Neural cell (in vitro differentiated cells): ENCODE data around the gene DNAJC6. TPM values are rescaled to one million over a fixed set of nuclear protein-coding genes. Genes with fewer than 3 reads are reported as not detected.

Source experiments
- H2AFZ ChIP-seq: fragments of 200-600, 300-800 bp; sonication (generic), shearing (Covaris generic); 2 replicates; pipeline ENCODE4 v1.6.0; 2014; ENCODE audit warnings: low read depth, mild to moderate bottlenecking, antibody characterized with exemption, low read length, moderate library complexity
- H3F3A ChIP-seq: fragments of 200-600 bp; shearing (Covaris generic); 2 replicates; pipeline ENCODE4 v1.6.1; 2016; ENCODE audit warnings: mild to moderate bottlenecking, moderate library complexity, mixed read lengths, antibody characterized with exemption, low read length; ENCODE audit not compliant: insufficient read depth, poor library complexity, severe bottlenecking
- H3K27ac ChIP-seq: fragments of 200-600, 300-800 bp; sonication (generic), shearing (Covaris generic); 2 replicates; pipeline ENCODE4 v1.5.1; 2014; ENCODE audit warnings: mild to moderate bottlenecking, low read length, moderate library complexity
- H3K27me3 ChIP-seq: fragments of 300-800, 200-600 bp; sonication (generic), shearing (Covaris generic); 2 replicates; pipeline ENCODE4 v1.6.0; 2014; ENCODE audit warnings: mild to moderate bottlenecking, low read depth, low read length, moderate library complexity; ENCODE audit not compliant: insufficient read depth
- H3K36me3 ChIP-seq: fragments of 300-800, 200-600 bp; sonication (generic), shearing (Covaris generic); 2 replicates; pipeline ENCODE4 v1.5.1; 2014; ENCODE audit warnings: mild to moderate bottlenecking, antibody characterized with exemption, low read length, moderate library complexity; ENCODE audit not compliant: insufficient read depth
- H3K4me2 ChIP-seq: fragments of 300-800, 200-600 bp; sonication (generic), shearing (Covaris generic); 2 replicates; pipeline ENCODE4 v1.6.0; 2014; ENCODE audit warnings: mild to moderate bottlenecking, low read length
- H3K4me3 ChIP-seq: fragments of 300-800, 200-600 bp; sonication (generic), shearing (Covaris generic); 2 replicates; pipeline ENCODE4 v1.5.1; 2014; ENCODE audit warnings: mild to moderate bottlenecking, low read length, moderate library complexity
- H3K79me2 ChIP-seq: fragments of 200-600 bp; shearing (Covaris generic); replicated peaks from 2 replicates; pipeline ENCODE4 v1.6.0; 2014; ENCODE audit warnings: mild to moderate bottlenecking, low read length, moderate library complexity; ENCODE audit not compliant: insufficient read depth
- H3K9ac ChIP-seq: fragments of 300-800, 200-600 bp; sonication (generic), shearing (Covaris generic); 2 replicates; pipeline ENCODE4 v1.6.1; 2016; ENCODE audit warnings: mild to moderate bottlenecking, low read length, mixed read lengths
- H3K9me2 ChIP-seq: fragments of 200-600 bp; shearing (Covaris generic); 2 replicates; pipeline ENCODE4 v1.6.1; 2016; ENCODE audit warnings: mild to moderate bottlenecking, low read length, mixed read lengths; ENCODE audit not compliant: insufficient read depth
- H3K9me3 ChIP-seq: fragments of 200-600, 300-800 bp; sonication (generic), shearing (Covaris generic); 2 replicates; pipeline ENCODE4 v1.6.1; 2016; ENCODE audit warnings: mild to moderate bottlenecking, mixed run types, low read length, moderate library complexity, mixed read lengths
- H4K20me1 ChIP-seq: fragments of 200-600 bp; shearing (Covaris generic); 2 replicates; pipeline ENCODE4 v1.6.1; 2016; ENCODE audit warnings: mild to moderate bottlenecking, mixed run types; ENCODE audit not compliant: insufficient read depth
- EP300 ChIP-seq: fragments of 450-650 bp; conservative IDR thresholded peaks from 2 replicates; pipeline ENCODE4 v1.6.1; 2014; ENCODE audit warnings: antibody characterized with exemption, mild to moderate bottlenecking, moderate library complexity; ENCODE audit not compliant: poor library complexity, severe bottlenecking
- EZH2 ChIP-seq: fragments of 200-600, 300-800 bp; shearing (Covaris generic), sonication (generic); IDR thresholded peaks from 2 replicates; pipeline ENCODE4 v1.6.1; 2014; ENCODE audit warnings: antibody characterized with exemption, low read length, borderline replicate concordance, mild to moderate bottlenecking; ENCODE audit not compliant: insufficient read depth, poor library complexity, severe bottlenecking
- MXI1 ChIP-seq: fragments of 450-650 bp; conservative IDR thresholded peaks from 2 replicates; pipeline ENCODE4 v1.6.1; 2014; ENCODE audit warnings: antibody characterized with exemption, mild to moderate bottlenecking; ENCODE audit not compliant: poor library complexity, severe bottlenecking
- POLR2AphosphoS5 ChIP-seq: IDR thresholded peaks from 2 replicates; pipeline ENCODE4 v1.6.1; 2012
- RAD21 ChIP-seq: fragments of 450-650 bp; conservative IDR thresholded peaks from 2 replicates; pipeline ENCODE4 v1.6.1; 2014; ENCODE audit warnings: antibody characterized with exemption, mild to moderate bottlenecking, moderate library complexity
- SMC3 ChIP-seq: fragments of 450-650 bp; conservative IDR thresholded peaks from 2 replicates; pipeline ENCODE4 v1.6.1; 2014; ENCODE audit warnings: antibody characterized with exemption, mild to moderate bottlenecking, moderate library complexity; ENCODE audit not compliant: poor library complexity
- TAF1 ChIP-seq: IDR thresholded peaks from 2 replicates; pipeline ENCODE4 v1.6.1; 2012; ENCODE audit warnings: low read depth
- polyA plus RNA-seq: library from polyadenylated mRNA; depleted of rRNA; stranded (reverse); fragments of >200 nt; gene quantifications from 2 replicates; pipeline ENCODE4 v1.2.3, GENCODE V29; 2014
- TF ChIP-seq, protein P1 (sequence below): IDR thresholded peaks from 2 replicates; pipeline ENCODE4 v1.6.1; 2012; ENCODE audit warnings: borderline replicate concordance
- TF ChIP-seq, protein P2 (sequence below): fragments of 450-650 bp; IDR thresholded peaks from 2 replicates; pipeline ENCODE4 v1.5.1; 2014; ENCODE audit warnings: antibody characterized with exemption, mild to moderate bottlenecking, moderate library complexity; ENCODE audit not compliant: poor library complexity, severe bottlenecking

DNAJC6 gene
- polyA plus RNA-seq, 1 donor from 2014 or later, result 47.1 TPM

GRCh38 chr1:65344171-65344814, 35.0 kb downstream of the DNAJC6 start:
- H3K9ac ChIP-seq, result no peak overlapping the region
- no peaks in the 10 kb centered on the region for H3K27me3 ChIP-seq
- no peaks in the 10 kb centered on the region for H3K9me2 ChIP-seq
- TF ChIP-seq, protein P1, sequence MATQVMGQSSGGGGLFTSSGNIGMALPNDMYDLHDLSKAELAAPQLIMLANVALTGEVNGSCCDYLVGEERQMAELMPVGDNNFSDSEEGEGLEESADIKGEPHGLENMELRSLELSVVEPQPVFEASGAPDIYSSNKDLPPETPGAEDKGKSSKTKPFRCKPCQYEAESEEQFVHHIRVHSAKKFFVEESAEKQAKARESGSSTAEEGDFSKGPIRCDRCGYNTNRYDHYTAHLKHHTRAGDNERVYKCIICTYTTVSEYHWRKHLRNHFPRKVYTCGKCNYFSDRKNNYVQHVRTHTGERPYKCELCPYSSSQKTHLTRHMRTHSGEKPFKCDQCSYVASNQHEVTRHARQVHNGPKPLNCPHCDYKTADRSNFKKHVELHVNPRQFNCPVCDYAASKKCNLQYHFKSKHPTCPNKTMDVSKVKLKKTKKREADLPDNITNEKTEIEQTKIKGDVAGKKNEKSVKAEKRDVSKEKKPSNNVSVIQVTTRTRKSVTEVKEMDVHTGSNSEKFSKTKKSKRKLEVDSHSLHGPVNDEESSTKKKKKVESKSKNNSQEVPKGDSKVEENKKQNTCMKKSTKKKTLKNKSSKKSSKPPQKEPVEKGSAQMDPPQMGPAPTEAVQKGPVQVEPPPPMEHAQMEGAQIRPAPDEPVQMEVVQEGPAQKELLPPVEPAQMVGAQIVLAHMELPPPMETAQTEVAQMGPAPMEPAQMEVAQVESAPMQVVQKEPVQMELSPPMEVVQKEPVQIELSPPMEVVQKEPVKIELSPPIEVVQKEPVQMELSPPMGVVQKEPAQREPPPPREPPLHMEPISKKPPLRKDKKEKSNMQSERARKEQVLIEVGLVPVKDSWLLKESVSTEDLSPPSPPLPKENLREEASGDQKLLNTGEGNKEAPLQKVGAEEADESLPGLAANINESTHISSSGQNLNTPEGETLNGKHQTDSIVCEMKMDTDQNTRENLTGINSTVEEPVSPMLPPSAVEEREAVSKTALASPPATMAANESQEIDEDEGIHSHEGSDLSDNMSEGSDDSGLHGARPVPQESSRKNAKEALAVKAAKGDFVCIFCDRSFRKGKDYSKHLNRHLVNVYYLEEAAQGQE, result no peak
- no peak for TF ChIP-seq EZH2
- no peak for TF ChIP-seq EP300
- TF ChIP-seq, protein P2, sequence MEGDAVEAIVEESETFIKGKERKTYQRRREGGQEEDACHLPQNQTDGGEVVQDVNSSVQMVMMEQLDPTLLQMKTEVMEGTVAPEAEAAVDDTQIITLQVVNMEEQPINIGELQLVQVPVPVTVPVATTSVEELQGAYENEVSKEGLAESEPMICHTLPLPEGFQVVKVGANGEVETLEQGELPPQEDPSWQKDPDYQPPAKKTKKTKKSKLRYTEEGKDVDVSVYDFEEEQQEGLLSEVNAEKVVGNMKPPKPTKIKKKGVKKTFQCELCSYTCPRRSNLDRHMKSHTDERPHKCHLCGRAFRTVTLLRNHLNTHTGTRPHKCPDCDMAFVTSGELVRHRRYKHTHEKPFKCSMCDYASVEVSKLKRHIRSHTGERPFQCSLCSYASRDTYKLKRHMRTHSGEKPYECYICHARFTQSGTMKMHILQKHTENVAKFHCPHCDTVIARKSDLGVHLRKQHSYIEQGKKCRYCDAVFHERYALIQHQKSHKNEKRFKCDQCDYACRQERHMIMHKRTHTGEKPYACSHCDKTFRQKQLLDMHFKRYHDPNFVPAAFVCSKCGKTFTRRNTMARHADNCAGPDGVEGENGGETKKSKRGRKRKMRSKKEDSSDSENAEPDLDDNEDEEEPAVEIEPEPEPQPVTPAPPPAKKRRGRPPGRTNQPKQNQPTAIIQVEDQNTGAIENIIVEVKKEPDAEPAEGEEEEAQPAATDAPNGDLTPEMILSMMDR, result no peak
- no peak for TF ChIP-seq TAF1
- no peak for TF ChIP-seq POLR2AphosphoS5
- TF ChIP-seq RAD21, result no peak
- TF ChIP-seq SMC3, result no peak
- no peak for TF ChIP-seq MXI1
- no peaks in the 10 kb centered on the region for H3K79me2 ChIP-seq
- H3K9me3 ChIP-seq, result no peaks in the 10 kb centered on the region
- no peak overlapping the region for H3K4me3 ChIP-seq
- no peak overlapping the region for H3K4me2 ChIP-seq
- H3K27ac ChIP-seq, result no peak overlapping the region
- H4K20me1 ChIP-seq, result no peaks in the 10 kb centered on the region
- H2AFZ ChIP-seq, result no peak overlapping the region
- no peaks in the 10 kb centered on the region for H3K36me3 ChIP-seq
- H3F3A ChIP-seq, result no peaks in the 10 kb centered on the region

DNA sequence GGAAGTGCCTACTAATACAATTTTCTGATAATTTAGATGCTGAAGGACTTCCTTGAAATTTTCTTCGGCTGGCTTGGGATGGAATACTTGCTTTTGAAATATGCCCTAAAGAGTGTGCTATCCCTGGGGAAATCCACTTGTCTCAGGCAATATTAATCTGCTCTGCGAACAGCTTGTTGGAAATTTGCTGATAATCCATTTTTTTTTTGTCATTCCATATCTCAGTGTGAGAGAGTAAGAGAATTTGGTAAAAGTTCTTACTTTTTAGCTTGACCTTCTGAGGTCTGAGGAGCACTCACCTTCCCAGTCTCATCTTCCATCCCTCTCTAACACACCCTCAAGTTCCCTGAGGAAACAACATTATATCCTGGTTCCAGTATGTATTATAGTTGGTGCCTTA, 36.8 kb downstream of the DNAJC6 start:
- H3K27ac ChIP-seq, result no peak overlapping the region

More for the DNA sequence above, 36.8 kb downstream of the DNAJC6 start:
- TF ChIP-seq RAD21 (no peak), MXI1 (no peak), POLR2AphosphoS5 (no peak), SMC3 (no peak), EZH2 (no peak), TAF1 (no peak), EP300 (no peak)
- TF ChIP-seq, protein P2, result no peak
- TF ChIP-seq, protein P1, result no peak
- no peaks in the 10 kb centered on the region for H3K9me2 ChIP-seq
- no peaks in the 10 kb centered on the region for H3K9me3 ChIP-seq
- no peaks in the 10 kb centered on the region for H3K36me3 ChIP-seq
- H3K79me2 ChIP-seq, result no peaks in the 10 kb centered on the region
- no peak overlapping the region for H3K9ac ChIP-seq
- H4K20me1 ChIP-seq, result no peaks in the 10 kb centered on the region
- H3K4me2 ChIP-seq, result no peak overlapping the region
- no peak overlapping the region for H3K4me3 ChIP-seq
- H2AFZ ChIP-seq, result no peak overlapping the region
- no peaks in the 10 kb centered on the region for H3F3A ChIP-seq
- no peaks in the 10 kb centered on the region for H3K27me3 ChIP-seq
